Right kidney (tissue), 1 donor: Measurements from ENCODE around the gene TBL2.
"Not testable (repeated sequence)": the region's sequence is repeated elsewhere in the genome, so short reads cannot be mapped to it uniquely, and the experiment has no call there.

ENCODE experiments used
- DNase-seq: peaks from one replicate; pipeline ENCODE4 v3.0.0-alpha.2; 2016

Gene TBL2

DNA sequence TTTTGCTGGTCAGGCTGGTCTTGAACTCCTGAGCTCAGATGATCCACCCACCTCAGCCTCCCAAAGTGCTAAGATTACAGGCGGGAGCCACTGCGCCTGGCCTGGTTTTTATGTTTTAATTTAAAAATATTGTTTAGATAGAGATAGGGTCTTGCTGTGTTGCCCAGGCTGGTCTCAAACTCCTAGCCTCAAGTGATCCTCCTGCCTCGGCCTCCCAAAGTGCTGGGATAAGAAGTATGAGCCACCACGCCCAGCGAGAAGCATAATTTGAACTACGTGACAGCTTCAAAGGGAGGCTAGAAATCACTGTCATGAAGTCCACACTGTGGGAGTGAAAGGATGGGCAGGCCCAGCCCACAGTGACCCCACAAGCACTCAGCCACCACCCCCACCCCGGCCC is 42.5 kb downstream of the TBL2 start:
- not testable (repeated sequence) for DNase-seq

DNA sequence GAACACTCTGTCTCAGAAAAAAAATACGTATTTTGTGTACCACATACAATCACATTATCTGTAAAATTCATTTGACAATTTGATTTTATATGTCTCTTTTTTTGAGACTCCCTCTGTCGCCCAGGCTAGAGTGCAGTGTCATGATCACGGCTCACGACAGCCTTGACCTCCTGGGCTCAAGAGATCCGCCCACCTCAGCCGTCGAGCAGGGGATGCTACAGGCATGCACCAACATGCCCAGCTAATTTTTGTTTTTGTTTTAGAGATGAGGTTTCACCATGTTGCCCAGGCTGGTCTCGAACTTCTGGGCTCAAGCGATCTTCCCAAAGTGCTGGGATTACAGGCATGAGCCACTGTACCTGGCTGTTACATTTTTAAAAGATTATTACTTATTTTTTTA is 44.6 kb downstream of the TBL2 start:
- no peak for DNase-seq

DNA sequence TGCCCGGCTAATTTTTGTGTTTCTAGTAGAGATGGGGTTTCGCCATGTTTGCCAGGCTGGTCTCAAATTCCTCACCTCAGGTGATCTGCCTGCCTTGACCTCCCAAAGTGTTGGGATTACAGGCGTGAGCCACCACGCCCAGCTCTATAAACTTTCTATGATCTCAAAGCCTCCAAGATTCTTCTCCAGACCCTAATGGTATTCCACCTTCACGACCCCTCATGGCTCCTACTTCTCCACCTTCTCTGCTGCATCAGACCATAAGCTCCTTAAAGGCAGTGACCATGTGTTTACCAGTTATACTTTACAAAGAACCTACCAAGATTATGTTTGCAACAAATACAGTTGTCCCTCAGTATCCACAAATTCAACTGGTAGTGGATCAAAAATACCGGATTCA is 46.2 kb downstream of the TBL2 start:
- DNase-seq, result no peak

DNA sequence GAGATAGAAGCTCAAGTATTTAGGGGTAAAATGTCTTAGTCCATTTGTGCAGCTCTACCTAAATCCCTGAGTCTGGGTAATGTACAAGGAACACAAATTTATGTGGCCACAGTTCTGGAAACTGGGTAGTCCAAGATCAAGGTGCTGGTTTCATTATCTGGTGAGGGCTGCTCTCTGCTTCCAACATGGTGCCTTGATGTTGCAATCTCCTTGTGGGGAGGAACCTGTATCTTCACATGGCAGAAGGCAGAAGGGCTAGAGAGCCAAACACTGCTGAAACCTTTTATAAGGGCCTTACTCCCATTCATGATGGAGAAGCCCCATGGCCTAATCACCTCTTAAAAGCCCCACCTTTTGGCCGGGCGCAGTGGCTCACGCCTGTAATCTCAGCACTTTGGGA is 47.6 kb downstream of the TBL2 start:
- no peak for DNase-seq

DNA sequence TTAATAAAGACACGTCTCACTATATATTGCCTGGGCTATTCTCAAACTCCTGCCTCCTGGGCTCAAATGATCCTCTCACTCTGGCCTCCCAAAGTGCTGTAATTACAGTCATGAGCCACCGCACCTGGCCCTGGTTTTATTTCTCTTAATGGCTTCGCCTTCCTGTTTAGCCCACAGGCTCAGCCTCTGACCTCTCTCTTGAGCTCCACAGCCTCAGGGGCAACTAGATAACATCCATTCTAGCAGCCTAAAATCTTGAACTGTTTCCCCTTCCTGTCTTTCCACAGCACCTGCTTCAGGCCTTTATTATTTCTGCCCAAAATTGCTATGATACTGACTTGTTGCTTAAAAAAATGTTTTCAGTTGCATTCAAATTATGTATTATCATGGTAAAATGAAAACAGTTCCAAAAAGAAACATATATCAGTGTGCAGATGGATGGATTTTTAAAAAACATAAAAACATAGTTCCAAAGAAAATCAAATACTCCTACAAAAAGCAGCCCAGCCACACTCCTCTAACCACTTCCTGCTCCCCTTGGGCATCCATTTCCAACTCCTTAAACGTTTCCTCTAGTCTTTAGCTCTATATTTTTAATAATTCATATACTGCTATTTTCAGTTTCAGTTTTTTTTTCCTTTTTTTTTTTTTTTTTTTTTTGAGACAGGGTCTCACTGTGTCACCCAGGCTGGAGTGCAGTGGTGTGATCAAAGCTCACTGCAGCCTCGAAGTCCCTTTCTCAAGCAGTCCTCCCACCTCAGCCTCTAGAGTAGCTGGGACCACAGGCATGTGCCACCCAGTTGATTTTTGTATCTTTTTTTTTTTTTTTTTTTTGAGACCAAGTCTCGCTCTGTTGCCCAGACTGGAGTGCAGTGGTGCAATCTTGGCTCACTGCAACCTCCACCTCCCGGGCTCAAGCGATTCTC is 51.2 kb downstream of the TBL2 start:
- no peak for DNase-seq

DNA sequence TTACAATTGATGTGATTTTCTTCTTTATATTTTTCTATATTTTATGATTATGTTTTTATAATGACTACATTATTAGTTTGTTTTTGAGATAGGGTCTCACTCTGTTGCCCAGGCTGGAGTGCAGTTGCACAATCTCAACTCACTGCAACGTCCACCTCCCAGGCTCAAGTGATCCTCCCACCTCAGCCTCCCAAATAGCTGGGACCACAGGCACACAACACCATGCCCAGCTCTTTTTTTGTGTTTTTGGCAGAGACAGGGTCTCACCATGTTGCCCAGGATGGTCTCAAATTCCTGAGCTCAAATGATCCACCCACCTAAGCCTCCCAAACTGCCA is 52.3 kb downstream of the TBL2 start:
- not testable (repeated sequence) for DNase-seq

DNA sequence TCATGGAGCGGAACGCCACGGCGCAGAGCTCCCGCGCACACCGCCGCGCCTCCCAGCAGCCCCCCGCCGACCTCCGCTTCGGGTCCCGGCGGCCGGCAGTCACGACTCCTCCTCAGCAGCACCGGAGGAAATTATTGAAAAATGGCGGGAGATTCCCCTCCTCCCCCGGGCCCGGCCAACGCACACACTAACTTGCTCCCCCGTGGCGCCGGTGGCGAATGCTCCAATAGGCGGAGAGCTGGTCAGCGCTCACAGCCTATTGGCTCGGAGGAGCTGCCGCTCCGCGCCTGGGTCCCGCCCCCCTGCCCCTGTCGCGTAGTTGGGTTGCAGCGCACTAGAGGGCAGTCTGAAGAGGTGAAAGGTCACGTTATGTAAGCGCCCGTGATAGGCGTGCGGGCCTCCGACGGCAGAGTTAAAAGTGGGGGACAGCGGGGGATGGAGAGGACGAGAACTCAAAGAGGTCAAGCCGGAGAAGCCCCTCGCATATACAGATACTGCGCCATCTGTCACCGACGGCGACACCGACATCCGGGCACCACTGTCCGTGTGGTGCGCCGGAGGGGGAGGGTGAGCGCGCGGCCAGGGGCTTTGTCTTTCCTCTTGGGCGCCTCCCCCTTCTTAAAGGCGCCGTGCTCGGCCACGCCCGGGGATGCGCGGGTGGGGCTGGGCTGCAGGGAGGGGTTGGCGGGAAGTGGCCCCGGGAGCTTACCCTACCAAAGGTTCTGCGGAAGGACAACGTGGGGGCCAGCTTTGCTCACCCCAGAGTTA is 56.1 kb downstream of the TBL2 start, which contains the start of gene BAZ1B:
TSS of gene BAZ1B (minus strand) at position 189 of the 768 bp plus-strand sequence. CDS start 360 bp downstream, outside the sequence.
- DNase-seq, result peak; percentile 99

DNA sequence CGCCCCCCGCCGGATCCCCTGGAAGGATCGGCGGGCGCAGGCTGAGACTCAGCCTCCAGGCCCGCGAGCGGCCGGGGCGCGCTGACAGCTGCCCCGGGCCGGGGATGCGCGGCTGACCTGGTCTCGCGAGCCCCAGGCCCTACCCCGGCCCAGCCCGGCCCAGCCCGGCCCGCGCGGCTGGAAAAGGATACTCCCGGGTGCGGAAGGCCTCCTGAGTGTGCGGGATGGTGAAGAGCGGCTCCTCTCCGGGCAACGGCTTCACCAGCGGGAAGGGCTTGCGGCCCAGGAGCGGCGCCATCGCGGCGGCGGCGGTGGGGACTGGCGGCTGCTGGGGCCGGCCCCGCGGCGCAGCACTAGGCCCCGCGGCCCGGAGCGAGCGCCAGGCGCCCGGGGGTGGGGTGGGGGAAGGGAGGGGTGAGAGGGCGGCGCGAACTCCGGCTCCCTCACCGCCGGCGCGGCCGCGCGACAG is 56.7 kb downstream of the TBL2 start:
- peak; percentile 87 for DNase-seq

DNA sequence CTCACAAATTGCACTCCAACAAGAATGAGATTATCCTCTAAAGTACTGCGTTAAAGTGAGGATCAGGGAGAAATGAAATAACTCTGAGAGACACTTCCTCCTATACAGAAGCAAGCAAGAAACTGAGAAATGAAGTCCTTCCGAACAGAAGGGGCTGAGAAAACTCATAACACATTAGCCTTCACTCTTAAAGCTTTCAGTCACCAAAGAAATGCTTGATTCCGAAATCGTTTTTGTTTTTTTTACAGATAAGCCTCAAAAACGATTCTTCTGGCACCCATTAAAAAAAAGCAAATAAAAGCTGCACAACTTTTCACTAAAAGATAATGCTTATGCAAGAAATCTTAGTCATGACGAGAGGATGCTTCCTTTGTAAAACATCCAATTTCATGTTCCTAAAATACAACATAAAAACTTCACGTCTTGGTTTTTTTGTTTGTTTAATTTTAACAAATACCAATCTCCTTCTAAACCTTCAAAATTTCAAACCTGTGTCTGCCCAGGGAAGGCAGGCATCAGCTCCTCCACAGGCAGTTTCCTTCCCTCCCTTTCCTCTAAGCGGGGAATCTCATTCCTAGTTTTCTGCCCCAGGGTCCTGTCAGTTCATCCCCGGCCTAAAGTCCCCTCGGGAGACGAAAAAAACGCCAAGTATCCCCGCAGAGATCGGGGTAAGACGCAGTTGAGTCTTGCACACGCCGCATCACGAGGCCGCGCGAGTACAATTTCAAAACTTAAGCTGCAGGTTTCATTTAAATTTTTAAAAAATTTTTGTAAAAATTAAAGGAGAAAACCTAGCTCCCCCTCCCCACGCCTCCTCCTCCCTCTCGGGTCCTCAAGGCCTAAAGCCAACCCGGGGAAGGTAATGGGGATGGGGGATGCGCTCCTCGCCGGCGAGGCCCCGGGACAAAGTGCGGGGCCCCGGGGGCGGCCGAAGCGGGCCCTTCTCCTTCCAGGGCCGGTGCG is 57.4 kb downstream of the TBL2 start:
- peak; percentile 17 for DNase-seq

DNA sequence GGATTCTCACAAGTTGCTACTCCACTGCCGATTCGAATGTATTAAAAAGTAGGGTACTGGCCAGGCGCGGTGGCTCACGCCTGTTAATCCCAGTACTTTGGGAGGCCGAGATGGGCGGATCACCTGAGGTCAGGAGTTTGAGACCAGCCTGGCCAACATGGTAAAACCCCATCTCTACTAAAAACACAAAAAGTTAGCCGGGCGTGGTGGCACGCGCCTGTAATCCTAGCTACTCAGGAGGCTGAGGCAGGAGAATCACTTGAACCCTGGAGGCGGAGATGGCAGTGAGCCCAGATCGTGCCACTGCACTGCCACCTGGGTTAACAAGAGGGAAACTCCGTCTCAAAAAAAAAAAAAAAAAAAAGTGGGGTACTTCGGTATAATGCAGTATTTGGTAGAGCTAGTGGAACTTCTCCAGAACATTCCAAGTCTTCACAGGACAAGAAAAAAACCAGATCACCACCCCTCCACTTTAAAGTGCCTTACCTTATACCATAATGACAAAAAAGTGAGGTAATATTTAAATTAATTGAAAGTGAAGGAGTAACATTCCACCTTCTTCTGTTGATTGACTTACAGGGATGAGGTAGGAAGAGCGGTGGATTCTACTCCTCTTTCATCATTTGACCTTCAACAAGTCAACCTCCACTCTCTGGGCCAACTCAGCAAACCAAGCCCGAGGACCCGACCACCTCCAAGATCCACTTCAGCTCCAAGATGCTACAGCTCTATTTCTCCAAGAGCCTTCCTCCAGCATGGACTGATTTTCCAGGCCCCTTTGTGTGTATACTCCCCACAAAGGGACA is 58.3 kb downstream of the TBL2 start:
- no peak for DNase-seq

DNA sequence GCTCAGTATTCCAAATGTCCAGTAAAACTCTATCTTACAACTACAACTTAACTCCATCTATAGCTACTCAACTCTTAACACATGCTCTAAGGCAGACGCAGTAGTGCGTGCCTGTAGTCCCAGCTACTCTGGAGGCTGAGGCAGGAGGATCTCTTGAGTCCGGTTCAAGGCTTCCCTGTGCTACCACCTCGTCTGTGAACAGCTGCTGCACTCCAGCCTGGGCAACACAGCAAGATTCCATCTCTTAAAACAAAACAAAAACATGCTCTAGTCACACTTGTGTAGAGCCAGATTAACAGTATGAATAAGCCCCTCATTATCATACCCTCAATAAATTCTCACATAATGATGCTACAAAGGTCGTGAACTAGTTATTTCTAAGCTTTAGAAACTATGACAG is 59.9 kb downstream of the TBL2 start:
- no peak for DNase-seq
